HUDEP-2 (cell line): ENCODE data around the gene IFNG.
"Not testable (repeated sequence)": the region's sequence is repeated elsewhere in the genome, so short reads cannot be mapped to it uniquely, and the experiment has no call there.

Source experiments
- DNase-seq, 76 experiments: peaks; one replicate each; lab custom pipeline; 2025; ENCODE audit not compliant: unreplicated experiment in 76 of 76; lab: John Stamatoyannopoulos, UW

The IFNG gene

DNA sequence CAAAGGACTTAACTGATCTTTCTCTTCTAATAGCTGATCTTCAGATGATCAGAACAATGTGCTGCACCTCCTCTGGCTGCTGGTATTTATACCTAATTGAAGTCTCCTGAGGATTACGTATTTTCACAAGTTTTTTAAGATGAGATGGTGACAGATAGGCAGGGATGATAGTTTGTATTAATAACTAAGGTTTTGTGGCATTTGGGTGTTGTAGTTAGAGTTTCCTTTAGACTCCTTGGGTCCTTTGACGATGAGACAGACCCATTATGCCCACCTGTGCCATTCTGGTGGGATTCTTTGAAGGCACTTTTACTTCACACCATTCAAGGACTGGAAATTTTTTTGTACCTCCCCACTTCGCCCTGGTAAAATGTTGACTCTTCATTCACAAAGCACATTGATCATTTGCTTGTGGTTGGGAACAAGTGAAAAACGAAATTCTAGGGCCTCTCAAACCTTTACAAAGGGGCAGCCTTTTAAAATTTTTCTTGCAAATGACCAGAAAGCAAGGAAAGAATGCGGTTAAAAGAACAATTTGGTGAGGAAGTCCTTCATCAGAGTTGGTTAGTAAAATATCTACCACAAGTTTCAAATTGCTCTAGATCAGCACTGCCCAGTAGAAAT is at the start of gene IFNG:
Gene IFNG (minus strand): TSS at position 60 of the 624 bp plus-strand sequence. CDS start 125 bp downstream, outside the sequence.
- DNase-seq = no peak

DNA sequence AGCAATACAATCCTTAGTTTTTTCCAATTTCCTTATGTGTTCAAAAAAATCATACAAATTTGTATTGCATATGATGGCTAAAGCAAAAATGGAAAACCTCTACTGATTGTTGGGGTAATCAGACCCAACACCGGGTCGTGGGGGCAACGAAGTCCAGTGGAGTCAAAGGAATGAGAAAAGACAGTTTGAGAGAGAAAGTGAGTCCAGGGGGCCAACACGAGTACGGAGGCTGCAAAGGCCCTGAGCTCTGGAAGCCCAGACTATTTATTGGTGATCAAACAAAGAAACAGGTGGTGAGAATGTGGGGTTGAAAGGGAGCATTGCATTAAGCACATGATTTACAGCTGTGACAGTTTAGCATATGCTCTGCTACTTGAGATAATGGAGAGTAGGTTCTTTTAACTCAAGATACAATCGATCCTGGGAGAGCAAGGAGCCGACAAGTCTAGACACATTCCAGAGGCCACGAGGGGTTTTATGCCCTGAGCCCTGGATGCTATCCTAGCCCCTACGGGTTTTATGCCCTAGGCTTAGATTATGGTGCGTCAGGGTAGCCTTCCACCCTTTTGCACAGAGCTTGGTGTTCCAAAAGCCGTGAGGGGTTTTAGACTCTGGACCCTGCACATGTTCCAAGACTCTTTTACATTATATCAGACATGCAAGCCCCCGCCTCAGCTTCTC is 49.6 kb upstream of the IFNG start:
- not testable (repeated sequence) for DNase-seq

DNA sequence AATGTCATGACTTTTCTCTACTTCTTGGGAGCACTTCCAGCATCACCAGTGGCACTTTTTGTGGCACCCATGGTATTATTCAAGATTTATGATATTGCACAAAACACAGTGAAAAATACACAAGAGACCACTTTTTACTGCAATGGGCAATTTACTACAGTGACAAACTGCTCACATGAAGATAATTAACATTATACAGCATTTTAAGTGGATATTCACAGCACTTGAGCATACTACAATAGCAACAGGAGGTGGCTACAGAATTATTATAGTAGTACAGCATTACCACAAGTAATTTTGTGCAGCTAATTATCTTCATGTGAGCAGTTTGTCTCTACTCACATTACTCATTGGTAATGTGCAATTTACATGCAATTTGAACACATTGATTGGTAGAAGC is 47.7 kb upstream of the IFNG start:
- DNase-seq = no peak

DNA sequence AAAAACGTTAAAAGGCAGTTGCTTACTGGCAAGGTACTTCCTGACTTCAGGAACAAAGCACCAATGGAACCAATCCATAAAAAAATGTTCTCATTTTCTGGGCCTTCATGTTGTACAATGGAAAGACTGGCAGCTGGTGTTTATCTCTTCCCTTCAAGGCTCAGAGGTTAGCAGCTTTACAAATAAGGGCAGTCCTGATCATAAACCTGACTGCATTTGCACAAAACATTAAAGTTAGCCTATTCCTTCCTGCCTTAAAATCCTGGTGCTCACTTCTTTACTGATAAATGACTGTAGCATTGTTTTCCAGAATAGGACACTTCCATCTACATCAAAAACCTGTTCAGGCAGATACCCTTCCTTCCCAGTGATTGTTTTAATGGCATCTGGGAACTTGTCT is 46.9 kb upstream of the IFNG start:
- no peak for DNase-seq

DNA sequence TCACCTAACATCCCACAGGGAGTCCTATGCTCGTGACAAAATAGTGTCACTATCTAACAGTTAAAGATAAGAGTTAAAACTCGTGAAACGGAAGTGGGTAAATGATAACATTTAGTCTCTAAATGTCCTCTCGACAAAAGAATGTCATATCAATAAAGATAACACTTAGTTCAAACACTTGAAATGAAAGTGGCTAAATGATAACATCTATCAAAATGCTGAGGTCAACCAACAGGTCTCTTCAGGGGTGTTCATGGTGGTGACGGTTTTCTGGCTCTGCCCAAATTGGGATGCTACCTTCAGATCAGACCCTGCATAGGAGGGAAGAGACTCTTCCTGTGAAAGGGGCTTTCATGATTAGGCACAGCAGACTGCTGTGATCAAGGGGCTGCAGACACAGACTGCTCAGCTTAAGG is 43.9 kb upstream of the IFNG start:
- no peak for DNase-seq

DNA sequence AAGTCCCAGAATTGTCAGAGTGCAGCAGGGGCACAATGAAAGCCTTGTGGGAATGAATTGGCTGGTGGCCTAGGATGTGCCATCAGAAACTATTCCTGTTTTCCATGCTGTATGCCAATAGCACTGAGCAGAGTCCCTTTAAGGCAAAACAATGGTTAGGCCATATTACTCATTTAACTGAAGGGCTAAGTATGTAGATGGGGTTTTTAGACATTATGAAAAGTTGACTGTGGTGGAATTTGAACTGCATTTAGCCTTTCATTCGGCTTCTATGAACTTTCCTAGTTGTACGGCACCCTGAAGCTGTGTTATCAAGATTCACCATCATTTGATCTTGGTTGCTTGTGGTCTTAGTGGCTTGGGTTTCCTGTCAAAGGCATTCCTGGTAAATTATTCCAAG is 41.3 kb upstream of the IFNG start:
- no peak for DNase-seq

DNA sequence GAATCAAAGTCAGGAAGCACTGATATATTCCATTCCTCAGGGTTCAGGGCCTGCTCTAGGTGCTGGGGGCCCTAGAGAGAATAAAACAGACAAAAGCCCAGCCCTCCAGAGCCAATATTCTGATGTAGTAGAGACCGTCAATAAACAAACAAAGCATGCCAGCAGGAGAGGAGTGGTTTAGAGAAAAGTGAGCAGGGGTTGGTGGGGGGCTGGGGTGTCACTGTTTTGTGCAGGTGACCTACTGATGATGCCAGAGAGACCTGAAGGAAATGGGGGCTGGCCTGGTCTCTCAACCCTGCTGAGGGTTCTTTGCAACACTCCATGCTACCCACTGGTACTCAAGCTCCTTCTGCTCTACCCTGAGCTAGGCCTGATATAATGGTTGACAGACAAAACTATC is 39.6 kb upstream of the IFNG start:
- DNase-seq = no peak

DNA sequence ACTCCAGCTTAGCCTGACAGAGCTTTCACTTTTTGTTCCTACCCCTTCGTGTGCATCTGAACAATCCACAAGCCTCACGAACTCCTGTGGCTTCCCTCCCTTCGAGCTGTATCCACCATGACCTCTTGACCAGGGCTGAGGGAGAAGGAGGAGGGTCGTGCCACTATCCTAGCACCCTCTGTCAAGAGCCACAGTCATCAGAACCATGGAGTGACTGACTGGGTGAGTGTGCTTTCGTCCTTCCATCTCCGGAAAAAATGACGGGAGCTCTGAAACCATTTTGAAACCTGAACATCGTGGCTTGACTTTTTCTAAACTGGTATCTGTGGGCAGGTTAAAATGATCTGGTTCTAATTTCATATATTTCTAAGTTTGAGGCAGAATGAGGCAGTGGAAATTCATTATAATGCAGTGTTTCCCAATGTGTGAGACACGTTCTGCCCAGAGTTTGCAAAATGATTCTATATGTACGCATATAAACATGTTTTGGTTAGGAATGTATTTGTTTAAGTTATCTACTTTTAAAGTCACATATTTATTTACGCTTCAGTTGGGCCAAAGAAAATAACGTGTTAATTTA is 39.1 kb upstream of the IFNG start:
- no peak for DNase-seq

DNA sequence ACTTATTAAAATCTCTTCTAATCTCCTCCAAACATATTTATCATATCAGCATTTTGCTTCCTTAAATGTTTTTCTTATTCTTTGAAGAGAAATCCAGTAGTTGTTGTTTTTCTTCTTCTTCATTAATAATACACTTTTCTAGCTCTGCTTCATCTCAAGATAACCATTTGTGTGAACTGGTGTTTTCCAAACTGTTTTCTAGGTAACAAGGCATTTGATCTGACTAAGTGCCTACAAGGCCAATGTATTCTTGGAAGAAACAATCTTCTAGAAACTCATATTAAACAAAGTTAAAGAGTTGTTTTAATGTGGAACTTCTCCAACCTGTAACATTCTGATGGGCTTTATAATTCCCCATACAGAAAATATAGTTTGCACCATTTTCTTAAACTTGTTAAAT is 30.8 kb upstream of the IFNG start:
- no peak for DNase-seq

DNA sequence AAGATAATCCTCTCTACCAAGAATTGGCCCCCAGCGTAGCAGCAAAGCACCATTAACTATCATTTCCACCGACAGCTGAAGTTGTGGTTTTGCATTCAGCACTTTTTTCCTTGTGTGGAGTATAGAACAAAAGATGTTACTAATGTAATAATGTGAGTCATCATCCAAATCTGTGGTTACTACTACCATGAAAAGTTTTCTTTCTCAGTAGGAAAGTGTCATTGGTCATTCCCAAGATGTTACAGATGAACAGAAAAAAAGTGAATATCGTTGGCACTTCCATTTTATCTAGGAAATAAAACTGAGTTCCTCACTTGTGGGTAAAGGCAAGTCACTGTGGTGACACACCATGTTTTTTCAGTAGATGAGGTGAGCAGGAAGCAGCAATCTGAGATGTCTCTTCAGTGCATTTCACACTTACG is 30.3 kb upstream of the IFNG start:
- DNase-seq = no peak

DNA sequence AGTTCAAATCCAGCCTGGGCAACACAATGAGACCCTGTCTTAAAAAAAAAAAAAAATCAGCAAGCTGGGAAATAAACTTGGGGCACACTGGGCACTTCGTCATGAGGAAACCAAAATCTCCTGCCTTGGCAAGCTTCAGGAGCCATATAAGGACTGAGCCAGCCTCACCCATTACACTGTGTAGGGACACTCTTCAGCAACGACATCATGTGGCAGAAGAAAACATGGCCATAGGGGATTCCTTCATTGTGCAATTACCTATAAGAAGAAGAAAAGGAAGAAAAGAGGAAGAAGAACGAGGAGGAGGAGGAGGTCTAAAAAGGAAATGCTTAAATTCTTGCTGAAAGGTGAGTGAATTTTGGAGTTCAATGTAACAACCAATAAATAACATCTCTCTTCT is 26.1 kb upstream of the IFNG start:
- no peak for DNase-seq

DNA sequence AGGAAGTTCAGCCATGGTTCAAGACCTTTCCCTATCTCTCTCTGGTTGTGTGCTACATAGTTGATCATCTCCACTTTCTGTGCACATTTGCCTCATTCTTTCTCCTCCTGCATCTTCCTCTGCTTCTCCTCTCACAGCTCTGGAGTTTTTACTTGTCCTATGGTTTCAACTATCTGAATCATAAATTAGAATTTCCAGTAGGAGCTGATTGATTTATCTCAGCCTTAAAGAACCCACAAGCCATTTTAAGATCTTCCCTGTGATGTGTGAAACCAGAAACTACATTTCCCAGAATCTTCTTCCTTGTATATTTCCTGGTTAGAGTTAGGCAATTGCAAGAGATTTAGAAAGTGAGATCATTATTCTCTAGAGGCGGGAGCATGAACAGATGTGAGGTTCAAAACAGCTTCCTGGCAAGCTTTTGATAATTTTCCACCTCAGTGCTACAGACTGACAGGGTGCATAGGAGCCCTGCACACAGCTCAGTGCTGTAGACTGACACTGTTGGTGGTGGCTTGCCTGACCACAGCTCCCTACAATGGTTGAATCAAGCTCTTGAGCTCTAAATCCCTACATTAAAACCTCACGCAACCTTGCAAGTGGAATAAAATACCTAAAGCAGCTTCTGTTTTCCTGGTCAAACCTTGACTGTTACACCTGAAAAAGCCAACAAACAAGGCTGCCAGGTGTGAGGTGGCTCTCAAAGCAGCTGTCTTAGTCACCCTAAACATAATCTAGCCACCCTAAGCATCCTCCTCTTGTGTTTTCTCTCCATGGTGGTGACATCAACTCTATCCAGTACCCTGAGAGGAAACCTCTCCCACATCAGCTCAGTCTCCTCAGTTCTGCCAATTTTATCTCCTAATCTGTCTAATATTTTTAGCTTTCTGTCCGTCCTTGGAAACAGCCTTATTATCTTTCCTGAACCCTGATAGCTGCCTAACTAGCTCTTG is 21.5 kb upstream of the IFNG start:
- DNase-seq = no peak

DNA sequence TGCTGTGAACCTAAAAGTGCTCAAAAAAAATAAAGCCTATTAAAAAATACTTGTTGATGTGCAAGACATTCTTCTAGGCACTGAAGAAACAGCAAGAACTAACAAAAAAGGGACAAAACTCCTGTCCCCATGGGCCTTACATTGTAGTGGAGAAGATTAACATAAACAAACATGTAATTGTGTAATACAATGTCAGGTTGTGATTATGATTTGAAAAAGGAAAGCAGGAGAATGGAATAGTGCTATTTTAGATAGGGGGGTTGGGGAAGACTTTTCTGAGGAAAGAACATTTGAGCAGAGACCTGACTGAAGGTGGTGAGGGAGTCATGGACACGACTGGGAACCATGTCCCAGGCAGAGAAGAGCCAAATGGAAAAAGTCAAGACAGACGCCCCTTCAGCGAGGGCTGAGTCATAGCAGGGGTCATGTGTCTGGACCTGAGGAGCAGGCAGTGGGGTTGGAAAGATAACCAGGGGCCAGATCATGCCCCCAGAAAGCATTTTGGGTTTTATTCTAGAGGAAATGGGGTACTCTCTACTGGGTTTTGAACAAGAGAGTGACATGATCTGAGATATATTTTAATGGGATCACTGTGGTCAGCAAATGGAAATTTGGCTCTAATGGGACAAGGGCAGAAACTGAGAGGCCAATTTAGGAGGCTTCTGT is 19.4 kb upstream of the IFNG start:
- DNase-seq = no peak

DNA sequence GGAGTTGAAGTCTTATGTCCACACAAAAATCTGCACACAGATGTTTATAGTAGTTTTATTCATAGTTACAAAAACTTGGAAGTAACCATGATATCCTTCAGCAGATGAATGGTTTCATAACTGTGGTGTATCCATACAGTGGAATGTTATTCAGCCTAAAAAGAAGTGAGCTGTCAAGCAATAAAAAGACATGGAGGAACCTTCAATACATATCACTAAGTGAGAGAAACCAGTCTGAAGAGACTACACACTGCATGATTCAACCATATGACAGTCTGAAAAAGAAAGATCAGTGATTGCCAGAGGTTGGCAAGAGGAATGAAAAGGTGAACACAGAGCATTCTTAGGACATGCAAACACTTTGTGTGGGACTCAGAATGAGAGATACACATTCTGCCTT is 18.6 kb upstream of the IFNG start:
- DNase-seq = no peak

DNA sequence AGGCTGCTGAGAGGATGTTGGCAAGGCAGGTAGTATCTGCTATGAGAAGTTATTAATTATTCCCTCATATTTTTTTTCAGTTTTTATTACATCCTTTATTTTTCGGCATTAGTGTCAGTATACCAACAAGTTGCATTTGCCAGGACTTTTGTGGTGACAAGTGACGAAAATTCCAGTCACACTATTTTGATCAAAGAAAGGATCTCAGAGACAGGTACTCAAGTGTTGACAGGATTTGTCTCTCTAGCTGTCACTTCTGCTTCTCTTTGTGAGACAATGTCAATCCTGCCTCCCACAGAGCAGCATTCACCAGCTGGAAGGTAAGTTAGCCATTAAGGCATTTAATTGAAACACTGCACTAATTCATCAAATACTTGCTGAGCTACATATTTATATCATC is 18.0 kb upstream of the IFNG start:
- DNase-seq = no peak

DNA sequence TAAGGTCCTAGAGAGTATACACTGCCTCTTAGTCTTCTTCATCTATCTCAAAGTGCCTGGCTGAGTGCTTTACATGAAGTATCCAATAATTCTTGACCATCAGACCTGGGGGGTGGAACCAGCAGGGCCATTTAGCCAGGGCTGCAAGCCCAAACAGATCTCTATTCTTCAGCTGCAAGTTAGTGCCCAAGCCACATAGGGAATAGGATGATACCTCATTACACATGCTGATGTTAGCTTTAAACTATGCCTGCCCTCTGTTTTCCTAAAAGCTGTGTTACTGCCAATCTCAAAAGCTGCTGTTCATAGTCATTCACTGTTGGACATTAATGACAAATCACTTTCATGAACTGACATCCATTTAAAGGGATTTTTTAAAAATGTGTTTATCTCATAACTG is 16.7 kb upstream of the IFNG start:
- DNase-seq = no peak

DNA sequence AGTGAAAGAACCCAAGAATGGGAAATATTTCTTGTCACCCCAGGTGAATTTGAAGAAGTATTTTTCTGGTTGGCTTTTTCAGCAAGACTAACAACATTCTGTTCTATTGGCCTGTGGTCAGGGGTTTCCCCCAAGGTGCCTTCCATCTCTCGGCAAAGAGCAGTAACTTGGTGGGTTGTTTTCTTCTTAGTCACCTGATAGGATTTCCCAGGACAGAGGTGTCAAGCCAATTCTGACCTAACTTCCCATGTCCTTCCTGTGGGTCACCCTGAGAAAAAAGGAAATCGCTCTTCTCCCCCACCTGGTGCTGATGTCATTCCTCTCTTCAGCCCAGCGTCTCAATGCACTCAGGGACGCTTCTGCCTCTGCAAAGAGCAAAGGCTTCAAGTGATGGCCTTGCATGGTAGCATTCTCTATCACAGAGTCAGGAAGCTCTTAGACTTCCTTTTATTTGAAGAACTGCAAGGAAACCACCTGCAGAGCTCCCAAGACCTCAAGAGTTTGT is 16.1 kb upstream of the IFNG start:
- no peak for DNase-seq

DNA sequence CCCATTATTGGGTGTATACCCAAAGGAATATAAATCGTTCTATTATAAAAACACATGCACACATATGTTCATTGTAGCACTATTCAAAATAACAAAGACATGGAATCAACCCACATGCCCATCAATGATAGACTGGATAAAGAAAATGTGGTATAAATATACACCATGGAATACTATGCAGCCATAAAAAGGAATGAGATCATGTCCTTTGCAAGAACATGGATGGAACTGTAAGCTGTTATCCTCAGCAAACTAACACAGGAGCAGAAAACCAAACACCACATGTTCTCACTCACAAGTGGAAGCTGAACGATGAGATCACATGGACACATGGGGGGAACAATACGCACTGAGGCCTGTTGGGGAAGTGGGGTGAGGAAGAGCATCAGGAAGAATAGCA is 15.2 kb upstream of the IFNG start:
- DNase-seq = not testable (repeated sequence)

DNA sequence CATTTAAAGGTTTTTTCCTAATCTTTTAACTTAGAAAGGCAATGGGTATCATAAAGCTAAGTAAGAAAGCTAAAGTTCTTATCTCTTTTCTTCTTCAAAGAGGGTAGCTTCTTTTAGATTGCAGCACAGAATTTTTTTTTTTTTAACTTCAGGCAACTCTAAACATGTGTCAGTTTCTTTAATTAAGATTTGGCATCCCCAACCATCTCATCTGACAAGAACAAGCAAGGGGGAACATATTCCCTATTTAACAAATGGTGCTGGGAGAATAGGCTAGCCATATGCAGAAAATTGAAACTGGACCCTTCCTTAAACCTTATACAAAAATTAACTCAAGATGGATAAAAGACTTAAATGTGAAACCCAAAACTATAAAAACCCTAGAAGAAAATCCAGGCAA is 14.3 kb upstream of the IFNG start:
- DNase-seq = no peak

DNA sequence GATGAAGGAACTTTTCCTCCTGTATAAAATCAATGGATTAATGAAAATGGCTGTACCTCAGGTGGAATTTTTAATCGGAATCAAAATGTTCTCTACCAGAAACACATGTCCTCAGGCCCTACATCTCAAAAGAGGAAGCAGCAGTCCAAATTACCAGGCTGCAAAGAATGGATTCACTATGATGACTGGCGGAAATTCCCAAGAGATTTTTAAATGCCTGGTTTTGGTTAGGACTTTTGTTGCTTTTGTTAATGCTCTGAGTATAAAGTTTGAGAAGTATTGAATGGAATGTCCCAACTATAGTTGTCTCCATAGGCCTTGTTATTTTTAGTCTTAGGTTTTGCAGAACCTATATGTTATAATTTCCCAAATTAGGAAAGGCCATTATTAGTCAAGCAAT is 11.2 kb upstream of the IFNG start:
- DNase-seq = no peak
